ENCODE data around the gene SF3B3.

- TF ChIP-seq CTCF (IDR thresholded peaks at IDR 0.05) (no peak), POLR2A (IDR thresholded peaks at IDR 0.05) (no peak)
Observed at GRCh38 chr16:70570967-70571570, 47.5 kb downstream of the SF3B3 start.

Data from vagina (tissue), 2 donors.